Measurements from ENCODE around the gene SOD1. TPM values are rescaled to one million over a fixed set of nuclear protein-coding genes. Genes with fewer than 3 reads are reported as not detected.

The SOD1 gene
- total and polyA plus RNA-seq, 10 of the 15 experiments (the other 5 are each of a cell fraction or from before 2014, with no cell fraction given): 171 to 710 (median 313) TPM

GRCh38 chr21:31659536-31660258, at the start of gene SOD1 (continued):
- TF ChIP-seq ZNF687 (IDR thresholded peaks at IDR 0.05): peak; percentile 83; the same call in 1 of the 2 replicates
- peak; percentile 75 for TF ChIP-seq NKRF (conservative IDR thresholded peaks at IDR 0.05)
- 0 out of 2 replicates have a peak, but pooled peaks have one; percentile 56 for TF ChIP-seq SIN3A (IDR thresholded peaks at IDR 0.05; ENCODE audit: low read depth, low read length)
- TF ChIP-seq ZNF217 (IDR thresholded peaks at IDR 0.05): no peak
- TF ChIP-seq PBX3 (IDR thresholded peaks at IDR 0.05; ENCODE audit: insufficient replicate concordance, low read depth, low read length): peak; percentile 3
- peak; percentile 70; the same call in 1 of the 2 replicates for TF ChIP-seq IKZF1 (conservative IDR thresholded peaks at IDR 0.05)
- 0 out of 2 replicates have a peak, but pooled peaks have one; percentile 11 for TF ChIP-seq MEF2A (IDR thresholded peaks at IDR 0.05; ENCODE audit: insufficient read depth, low read depth, low read length)
- peak; percentile 50; the same call in 1 of the 2 replicates for TF ChIP-seq ESRRA (IDR thresholded peaks at IDR 0.05; ENCODE audit: low read length)
- peak; percentile 63; the same call in 1 of the 2 replicates for TF ChIP-seq MAX (IDR thresholded peaks at IDR 0.05; ENCODE audit: low read depth, low read length)
- TF ChIP-seq HDAC6 (IDR thresholded peaks at IDR 0.05; ENCODE audit: unreplicated experiment): peak; percentile 85
- TF ChIP-seq CHD2 (IDR thresholded peaks at IDR 0.05; ENCODE audit: borderline replicate concordance, low read depth, low read length): peak; percentile 60; the same call in 1 of the 2 replicates
- TF ChIP-seq RFX5 (IDR thresholded peaks at IDR 0.05; ENCODE audit: low read depth, low read length): peak; percentile 59
- TF ChIP-seq IRF3 (IDR thresholded peaks at IDR 0.05): peak; percentile 62; the same call in 1 of the 2 replicates
- TF ChIP-seq DPF2 (IDR thresholded peaks at IDR 0.05): peak; percentile 77
- no peak; the same call in 1 of the 2 replicates for TF ChIP-seq YY1 (IDR thresholded peaks at IDR 0.05; ENCODE audit: low read depth, low read length)
- TF ChIP-seq MYB (IDR thresholded peaks at IDR 0.05; ENCODE audit: borderline replicate concordance, low read depth, low read length): no peak
- TF ChIP-seq ELK1 (IDR thresholded peaks at IDR 0.05; ENCODE audit: low read depth, low read length): no peak

Measured in GM12878 (cell line).